B cell (primary cell): ENCODE measurements around the gene UNC13A. TPM values are rescaled to one million over a fixed set of nuclear protein-coding genes. Genes with fewer than 3 reads are reported as not detected.

ENCODE experiments used
- ATAC-seq: fragments of 200-7000 bp; cut with Tn5 transposase; one replicate; pipeline ENCODE4 v1.10.0; 2021; ENCODE audit warnings: low read depth, mild to moderate bottlenecking, moderate number of reproducible peaks, moderate library complexity
- CTCF ChIA-PET: fragments of 350-600 bp; sonication (Branson Sonifier 250); formaldehyde crosslinking; loops from one replicate; lab custom pipeline; 2021; ENCODE audit warnings: antibody characterized with exemption, inconsistent platforms; lab: Charles Lee
- POLR2A ChIA-PET: fragments of 350-600 bp; sonication (Branson Sonifier 250); formaldehyde crosslinking; loops from one replicate; lab custom pipeline; 2021; ENCODE audit warnings: antibody characterized with exemption; lab: Charles Lee
- DNase-seq: peaks from one replicate; pipeline ENCODE4 v3.0.0; 2013
- H2AFZ ChIP-seq: 2 replicates; pipeline ENCODE4 v1.6.1; 2012; ENCODE audit warnings: mild to moderate bottlenecking, low read depth, low read length; ENCODE audit not compliant: insufficient read depth, poor library complexity, severe bottlenecking
- H3K27ac ChIP-seq, 2 donors: 1 replicate in 1 of 2; 2 replicates in 1 of 2; pipeline ENCODE4 v1.5.1; 2012 to 2013; ENCODE audit warnings: low read length in 2 of 2, mild to moderate bottlenecking in 2 of 2, moderate library complexity in 1 of 2
- H3K27me3 ChIP-seq, 4 experiments: fragments of 200-600 bp in 1 of 4; sonication (generic) in 1 of 4; replicated peaks in 1 of 4; 1 replicate in 2 of 4; 2 replicates in 2 of 4; pipeline versions ENCODE4 v1.6.1 to v1.7.0; 2013 to 2016; ENCODE audit warnings: low read length in 3 of 4, mild to moderate bottlenecking in 2 of 4, mixed read lengths in 1 of 4, moderate library complexity in 1 of 4; ENCODE audit not compliant: insufficient read depth in 4 of 4, control insufficient read depth in 3 of 4; ENCODE audit errors: control extremely low read depth in 1 of 4
- H3K36me3 ChIP-seq, 2 experiments: replicated peaks in 1 of 2; 1 replicate in 1 of 2; 2 replicates in 1 of 2; pipeline versions ENCODE4 v1.6.1 to v1.7.1; 2013; ENCODE audit warnings: low read length in 1 of 2; ENCODE audit not compliant: insufficient read depth in 2 of 2, control insufficient read depth in 1 of 2; ENCODE audit errors: control extremely low read depth in 1 of 2, extremely low read depth in 1 of 2
- H3K4me1 ChIP-seq, 2 donors: fragments of 200-600 bp in 1 of 2; sonication (generic) in 1 of 2; 1 replicate in 1 of 2; 2 replicates in 1 of 2; pipeline versions ENCODE4 v1.5.1 to v1.6.1; 2013 to 2017; ENCODE audit warnings: low read length in 2 of 2; ENCODE audit not compliant: control insufficient read depth in 2 of 2, insufficient read depth in 2 of 2
- H3K4me2 ChIP-seq: replicated peaks from 2 replicates; pipeline ENCODE3; 2012; ENCODE audit warnings: mild to moderate bottlenecking, low read depth, low read length; ENCODE audit not compliant: poor library complexity, severe bottlenecking
- H3K4me3 ChIP-seq, 5 experiments: fragments of 200-600 bp in 1 of 5; sonication (generic) in 1 of 5; 1 replicate in 3 of 5; 2 replicates in 2 of 5; pipeline versions ENCODE4 v1.5.1 to v1.7.0; 2011 to 2016; ENCODE audit warnings: low read length in 4 of 5, mild to moderate bottlenecking in 4 of 5, low read depth in 2 of 5, control low read depth in 1 of 5, moderate library complexity in 1 of 5; ENCODE audit not compliant: insufficient read depth in 1 of 5; ENCODE audit errors: control extremely low read depth in 1 of 5, extremely low read depth in 1 of 5
- H3K79me2 ChIP-seq: fragments of 200-600 bp; sonication (generic); one replicate; pipeline ENCODE4 v1.6.0; 2016; ENCODE audit warnings: low read length; ENCODE audit not compliant: control insufficient read depth, insufficient read depth
- H3K9ac ChIP-seq: fragments of 200-600 bp; sonication (generic); 2 replicates; pipeline ENCODE4 v1.6.1; 2017; ENCODE audit warnings: mild to moderate bottlenecking, low read length, moderate library complexity
- H3K9me3 ChIP-seq, 3 donors: one replicate each; pipeline versions ENCODE4 v1.6.1 to v1.7.1; 2013; ENCODE audit warnings: low read length in 2 of 3; ENCODE audit not compliant: control insufficient read depth in 2 of 3, insufficient read depth in 1 of 3; ENCODE audit errors: control extremely low read depth in 1 of 3
- H4K20me1 ChIP-seq: 2 replicates; pipeline ENCODE4 v1.6.0; 2012; ENCODE audit warnings: mild to moderate bottlenecking, low read length; ENCODE audit not compliant: insufficient read depth, control insufficient read depth, poor library complexity, severe bottlenecking
- H3K27ac Mint-ChIP-seq: one replicate; pipeline ENCODE4 v1.8.0; 2021; ENCODE audit warnings: mixed read lengths
- H3K27me3 Mint-ChIP-seq: one replicate; pipeline ENCODE4 v1.8.0; 2021; ENCODE audit warnings: mixed read lengths
- H3K4me1 Mint-ChIP-seq: one replicate; pipeline ENCODE4 v1.8.0; 2021; ENCODE audit warnings: mixed read lengths
- H3K4me3 Mint-ChIP-seq: one replicate; pipeline ENCODE4 v1.8.0; 2021; ENCODE audit warnings: mixed read lengths
- H3K9me3 Mint-ChIP-seq: one replicate; pipeline ENCODE4 v1.8.0; 2022; ENCODE audit warnings: mixed read lengths; ENCODE audit not compliant: insufficient read depth
- CTCF ChIP-seq: fragments of 200-600 bp; IDR thresholded peaks from one replicate; pipeline ENCODE4 v1.8.0; 2022; ENCODE audit warnings: antibody characterized with exemption, mild to moderate bottlenecking
- EZH2 ChIP-seq: IDR thresholded peaks from 2 replicates; pipeline ENCODE4 v1.6.1; 2012; ENCODE audit warnings: borderline replicate concordance, low read depth, mild to moderate bottlenecking, moderate library complexity, low read length; ENCODE audit not compliant: insufficient read depth, poor library complexity, severe bottlenecking
- WGBS: methylation state at CpG from one replicate; pipeline ENCODE4 v1.1.5; 2013; ENCODE audit warnings: missing lambda C conversion rate; ENCODE audit not compliant: insufficient coverage; 5-methylcytosine and 5-hydroxymethylcytosine counted together
- intact Hi-C: fragments of 100-400 bp; cut with micrococcal nuclease; formaldehyde crosslinking; loops from one replicate; pipeline ENCODE4 v1.10.0; 2022
- polyA plus RNA-seq: library from polyadenylated mRNA; depleted of rRNA; stranded (reverse); fragments of >200 nt; gene quantifications from 2 replicates; pipeline ENCODE4 v1.2.3, GENCODE V29; 2012
- total RNA-seq, 2 donors: library from RNA; stranded (reverse); fragments of 120-200 nt in 1 of 2; gene quantifications; 1 replicate in 1 of 2; 2 replicates in 1 of 2; pipeline versions ENCODE4 v1.2.3 to v1.2.4, GENCODE V29; 2013 to 2022

UNC13A gene
- total and polyA plus RNA-seq, 2 donors (not counting 1 experiment from before 2014, with no cell fraction given), result 0.10 TPM; not detected in 1

GRCh38 chr19:17605117-17605516 is 83.0 kb downstream of the UNC13A start:
- Histone ChIP-seq H3K79me2 (no peaks in the 10 kb centered on the region), H3K36me3 (no peaks in the 10 kb centered on the region), H4K20me1 (no peaks in the 10 kb centered on the region), H2AFZ (no peak overlapping the region), H3K4me3 (no peak overlapping the region), H3K9me3 (peaks cover 0 to 22% (median 0%) of the 10 kb centered on the region in 3 donors), H3K27me3 (peaks cover 0 to 33% (median 10%) of the 10 kb centered on the region in 4 experiments), H3K4me2 (peak overlapping the region; percentile 86), H3K27ac (no peak overlapping the region), H3K9ac (no peak overlapping the region), H3K4me1 (peaks cover 11 to 12% of the 10 kb centered on the region in 2 donors)
- no peak overlapping the region for H3K27ac Mint-ChIP-seq
- ChIA-PET CTCF (interaction anchor here (0.6 to 3.0 kb wide), 4 partner anchors 30 to 251 kb away, joined by 5 to 15 read pairs (median 10); no protein-coding TSS in a partner anchor), POLR2A (interaction anchor here (0.7 kb wide), 1 partner anchor 439 kb away, joined by 3 read pairs; no protein-coding TSS in a partner anchor)
- no peak for TF ChIP-seq EZH2
- TF ChIP-seq CTCF, result no peak
- ATAC-seq, result no peak
- intact Hi-C loops, result loop anchor here (10.0 kb wide), 1 partner anchor 150 kb away; the partner anchor contains the start of gene FCHO1
- peaks cover 22% of the 10 kb centered on the region for H3K4me1 Mint-ChIP-seq
- WGBS, result 100% methylated on average over 1 of the region's 8 CpGs
- peaks cover 35% of the 10 kb centered on the region for H3K27me3 Mint-ChIP-seq
- no peaks in the 10 kb centered on the region for H3K9me3 Mint-ChIP-seq
- peak overlapping the region; percentile 53 for H3K4me3 Mint-ChIP-seq
- DNase-seq, result no peak

- H3K27ac Mint-ChIP-seq, result peak overlapping the region; percentile 16
- WGBS, result 70% methylated on average over 8 of the region's 8 CpGs
- DNase-seq (no peak), ATAC-seq (no peak)
- Histone ChIP-seq H3K4me1 (peaks cover 11 to 12% of the 10 kb centered on the region in 2 donors), H3K4me3 (no peak overlapping the region), H3K36me3 (no peaks in the 10 kb centered on the region), H3K79me2 (no peaks in the 10 kb centered on the region), H3K27me3 (peaks cover 0 to 34% (median 10%) of the 10 kb centered on the region in 4 experiments), H4K20me1 (no peaks in the 10 kb centered on the region), H3K27ac (no peak overlapping the region), H3K9me3 (peaks cover 0 to 15% (median 0%) of the 10 kb centered on the region in 3 donors), H3K4me2 (no peak overlapping the region), H3K9ac (no peak overlapping the region), H2AFZ (no peak overlapping the region)
- H3K4me3 Mint-ChIP-seq, result peak overlapping the region; percentile 53
- intact Hi-C loops, result loop anchor here (10.0 kb wide), 1 partner anchor 150 kb away; the partner anchor contains the start of gene FCHO1
- ChIA-PET POLR2A (no interaction called here), CTCF (interaction anchor here (0.6 to 3.0 kb wide), 4 partner anchors 29 to 249 kb away, joined by 3 to 15 read pairs (median 6); no protein-coding TSS in a partner anchor)
- H3K9me3 Mint-ChIP-seq, result no peaks in the 10 kb centered on the region
- H3K4me1 Mint-ChIP-seq, result peaks cover 22% of the 10 kb centered on the region
- H3K27me3 Mint-ChIP-seq, result peaks cover 35% of the 10 kb centered on the region
- TF ChIP-seq EZH2 (no peak), CTCF (no peak)
These were observed 83.7 kb downstream of the UNC13A start for GRCh38 chr19:17604372-17605025.
